ENCODE data around the gene MYADML2. TPM values are rescaled to one million over a fixed set of nuclear protein-coding genes. Genes with fewer than 3 reads are reported as not detected.

MYADML2 gene
- total and polyA plus RNA-seq, 2 of the 8 experiments (the other 6 are each of a cell fraction or from before 2014, with no cell fraction given): 0.26 to 0.47 TPM

DNA sequence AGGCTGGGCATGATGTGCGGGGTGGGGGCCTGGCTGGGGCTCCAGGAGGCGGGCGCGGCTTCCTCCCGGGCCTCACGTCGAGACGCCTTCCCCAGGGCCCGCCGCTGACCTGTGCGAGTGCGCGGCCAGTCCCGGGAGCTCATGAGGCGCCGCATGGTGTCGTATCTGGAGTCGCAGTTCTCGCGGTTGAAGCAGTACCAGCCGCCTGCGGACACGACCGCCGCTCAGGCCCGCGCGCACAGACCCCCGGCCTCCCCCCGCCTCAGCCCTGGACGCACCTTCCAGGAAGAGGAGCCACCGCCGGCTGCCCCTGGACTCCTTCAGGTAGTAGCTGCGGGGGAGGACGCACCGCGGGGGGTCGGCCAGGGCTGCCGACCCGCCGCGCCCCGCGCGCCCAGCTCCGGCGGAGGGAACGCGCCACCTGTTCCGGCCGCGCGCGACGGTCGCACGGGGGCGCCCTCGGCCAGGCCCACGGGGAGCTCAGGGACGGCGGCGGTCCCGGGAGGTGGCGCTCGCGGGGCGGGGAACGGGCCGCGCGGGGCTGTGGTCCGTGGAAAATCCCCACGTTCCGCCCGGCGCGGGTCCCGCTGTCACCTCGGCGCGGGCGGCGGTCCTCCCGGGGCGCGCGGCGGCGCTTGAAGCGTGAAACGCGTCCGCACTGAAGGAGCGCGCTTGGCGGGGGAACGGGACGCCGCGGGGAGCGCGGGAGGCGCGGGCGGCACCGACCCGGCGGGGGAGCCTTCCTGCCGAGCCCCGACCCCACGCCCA, 12.5 kb upstream of the MYADML2 start (continued):
- TF ChIP-seq HDAC2 (IDR thresholded peaks at IDR 0.05; ENCODE audit: borderline replicate concordance in 1 of 2, low read depth in 2 of 2, low read length in 2 of 2): 0 out of 4 replicates have a peak, but pooled peaks of 1 of the 2 experiments have one; percentile 57
- peak; percentile 17 for TF ChIP-seq TAF7 (optimal IDR thresholded peaks at IDR 0.05; ENCODE audit: borderline replicate concordance, low read depth, low read length)
- no peak for TF ChIP-seq SP4 (IDR thresholded peaks at IDR 0.05; ENCODE audit: low read length)
- TF ChIP-seq SIRT6 (IDR thresholded peaks at IDR 0.05; ENCODE audit: low read length): no peak
- peak; percentile 26 to 68; a peak in 3 of 4 replicates for TF ChIP-seq RAD21 (IDR thresholded peaks at IDR 0.05 in 1 of 2, conservative IDR thresholded peaks at IDR 0.05 in 1 of 2; ENCODE audit: low read depth in 2 of 2, low read length in 2 of 2)
